Peyer's patch (tissue), 4 donors: ENCODE measurements around the gene CCDC174.

Experiments
- CTCF ChIP-seq, 6 experiments: fragments of 450-650 bp in 4 of 6; fragments of 200-600 bp in 2 of 6; sonication (generic) in 1 of 6; IDR thresholded peaks; one replicate each; pipeline ENCODE4 v1.5.1; 2017 to 2019; ENCODE audit warnings: antibody characterized with exemption in 6 of 6, mild to moderate bottlenecking in 3 of 6, moderate library complexity in 1 of 6
- POLR2A ChIP-seq, 2 donors: fragments of 450-650 bp; IDR thresholded peaks; one replicate each; pipeline ENCODE4 v1.5.1; 2017; ENCODE audit warnings: antibody characterized with exemption in 2 of 2, mild to moderate bottlenecking in 2 of 2, moderate library complexity in 2 of 2

GRCh38 chr3:14614862-14615261 is 36.7 kb upstream of the CCDC174 start:
- no peak for TF ChIP-seq CTCF (IDR thresholded peaks at IDR 0.05)
- TF ChIP-seq POLR2A (IDR thresholded peaks at IDR 0.05), result no peak
